Caco-2 (cell line): ENCODE results near the gene WWC2. TPM values are rescaled to one million over a fixed set of nuclear protein-coding genes. Genes with fewer than 3 reads are reported as not detected.

Experiments used
- BruUV-seq: library from RNA; stranded (reverse); fragments of 400-500 nt; replicated peaks from 2 replicates; lab custom pipeline; 2021; lab: Mats Ljungman, UMichigan
- CTCF ChIA-PET: fragments of 300-600 bp; sonication (Branson Sonifier 250); formaldehyde crosslinking; loops from one replicate; lab custom pipeline; 2022; ENCODE audit warnings: antibody characterized with exemption; lab: Charles Lee
- POLR2A ChIA-PET: fragments of 300-600 bp; sonication (Branson Sonifier 250); formaldehyde crosslinking; loops from one replicate; lab custom pipeline; 2022; ENCODE audit warnings: antibody characterized with exemption; lab: Charles Lee
- DNase-seq, 2 experiments: peaks; one replicate each; pipeline versions ENCODE4 v3.0.0 to v3.0.0-alpha.2; 2020 to 2022
- H3K27me3 ChIP-seq: replicated peaks from 2 replicates; pipeline ENCODE4 v1.6.0; 2011; ENCODE audit warnings: low read length; ENCODE audit not compliant: control insufficient read depth, insufficient read depth
- H3K36me3 ChIP-seq: 2 replicates; pipeline ENCODE4 v1.5.1; 2011; ENCODE audit warnings: low read length; ENCODE audit not compliant: control insufficient read depth, insufficient read depth
- H3K4me1 ChIP-seq: fragments of 250-450 bp; sonication (Bioruptor Pico); 2 replicates; pipeline ENCODE4 v1.5.1; 2020; ENCODE audit warnings: mild to moderate bottlenecking
- H3K4me3 ChIP-seq: 2 replicates; pipeline ENCODE4 v1.5.1; 2011; ENCODE audit warnings: low read depth, mild to moderate bottlenecking, control low read depth, low read length
- H3K9me3 ChIP-seq: fragments of 250-450 bp; sonication (Bioruptor Pico); 2 replicates; pipeline ENCODE4 v1.5.1; 2020; ENCODE audit warnings: mild to moderate bottlenecking, moderate library complexity
- H3K27ac Mint-ChIP-seq: one replicate; pipeline ENCODE4 v1.8.0; 2022; ENCODE audit warnings: mixed read lengths; ENCODE audit not compliant: unreplicated experiment
- H3K27me3 Mint-ChIP-seq: one replicate; pipeline ENCODE4 v1.8.0; 2022; ENCODE audit warnings: mixed read lengths; ENCODE audit not compliant: insufficient read depth, unreplicated experiment
- H3K36me3 Mint-ChIP-seq: one replicate; pipeline ENCODE4 v1.8.0; 2022; ENCODE audit warnings: mild to moderate bottlenecking, mixed read lengths; ENCODE audit not compliant: insufficient read depth, unreplicated experiment
- H3K4me1 Mint-ChIP-seq: one replicate; pipeline ENCODE4 v1.8.0; 2022; ENCODE audit warnings: low read depth, mixed read lengths; ENCODE audit not compliant: unreplicated experiment
- H3K4me3 Mint-ChIP-seq: one replicate; pipeline ENCODE4 v1.8.0; 2022; ENCODE audit warnings: mild to moderate bottlenecking, moderate library complexity, mixed read lengths; ENCODE audit not compliant: unreplicated experiment
- H3K9me3 Mint-ChIP-seq: one replicate; pipeline ENCODE4 v1.8.0; 2022; ENCODE audit warnings: mixed read lengths; ENCODE audit not compliant: unreplicated experiment
- intact Hi-C: fragments of 100-400 bp; cut with micrococcal nuclease; formaldehyde crosslinking; loops from one replicate; pipeline ENCODE4 v1.10.0; 2022; ENCODE audit not compliant: unreplicated experiment
- total RNA-seq: library from RNA; stranded (reverse); gene quantifications from 2 replicates; pipeline ENCODE4 v1.2.3, GENCODE V29; 2022
- TF ChIP-seq, protein P1 (sequence below), 2 experiments: fragments of 200-600 bp in 1 of 2; IDR thresholded peaks; 1 replicate in 1 of 2; 2 replicates in 1 of 2; pipeline versions ENCODE4 v1.5.1 to v1.8.0; 2011 to 2022; ENCODE audit warnings: antibody characterized with exemption in 1 of 2, control low read depth in 1 of 2, inconsistent platforms in 1 of 2, low read depth in 1 of 2, low read length in 1 of 2, mild to moderate bottlenecking in 1 of 2, moderate library complexity in 1 of 2; ENCODE audit not compliant: insufficient read depth in 1 of 2, severe bottlenecking in 1 of 2, unreplicated experiment in 1 of 2

Gene WWC2
- total RNA-seq, 1 experiment from 2014 or later: 126 TPM

DNA sequence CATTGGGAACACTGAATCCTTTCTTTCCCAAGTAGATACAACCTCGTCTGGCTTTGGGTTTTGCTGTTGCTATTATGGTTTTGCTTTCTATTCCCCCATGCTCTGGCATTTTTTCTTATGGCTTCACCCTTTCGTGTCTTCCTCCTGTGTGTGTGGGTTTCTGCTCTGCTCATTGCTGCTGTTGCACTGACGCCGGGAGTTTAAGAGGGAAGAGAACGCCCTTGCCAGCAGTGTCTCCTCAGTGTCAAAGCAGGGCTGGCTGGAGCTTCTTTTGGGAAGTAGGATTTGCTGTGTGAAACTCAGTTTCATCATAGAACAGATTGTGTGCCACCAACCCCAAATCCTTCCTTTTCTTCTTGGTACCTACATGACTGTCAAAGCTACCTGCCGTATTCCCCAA lies 157.3 kb downstream of the WWC2 start:
- H3K27ac Mint-ChIP-seq: no peak overlapping the region
- no peak for DNase-seq
- ChIA-PET CTCF (interaction anchor here (0.7 to 1.0 kb wide), 2 partner anchors 183 to 211 kb away, joined by 4 to 5 read pairs; no protein-coding TSS in a partner anchor), POLR2A (no interaction called here)
- Histone ChIP-seq H3K4me3 (no peak overlapping the region), H3K4me1 (peaks cover 44% of the 10 kb centered on the region), H3K9me3 (no peaks in the 10 kb centered on the region), H3K36me3 (peaks cover 7% of the 10 kb centered on the region; the same call in 1 of the 2 replicates), H3K27me3 (no peaks in the 10 kb centered on the region)
- H3K4me1 Mint-ChIP-seq: peaks cover 15% of the 10 kb centered on the region
- intact Hi-C loops: no loop called here
- no peaks in the 10 kb centered on the region for H3K9me3 Mint-ChIP-seq
- no peaks in the 10 kb centered on the region for H3K27me3 Mint-ChIP-seq
- TF ChIP-seq, protein P1, sequence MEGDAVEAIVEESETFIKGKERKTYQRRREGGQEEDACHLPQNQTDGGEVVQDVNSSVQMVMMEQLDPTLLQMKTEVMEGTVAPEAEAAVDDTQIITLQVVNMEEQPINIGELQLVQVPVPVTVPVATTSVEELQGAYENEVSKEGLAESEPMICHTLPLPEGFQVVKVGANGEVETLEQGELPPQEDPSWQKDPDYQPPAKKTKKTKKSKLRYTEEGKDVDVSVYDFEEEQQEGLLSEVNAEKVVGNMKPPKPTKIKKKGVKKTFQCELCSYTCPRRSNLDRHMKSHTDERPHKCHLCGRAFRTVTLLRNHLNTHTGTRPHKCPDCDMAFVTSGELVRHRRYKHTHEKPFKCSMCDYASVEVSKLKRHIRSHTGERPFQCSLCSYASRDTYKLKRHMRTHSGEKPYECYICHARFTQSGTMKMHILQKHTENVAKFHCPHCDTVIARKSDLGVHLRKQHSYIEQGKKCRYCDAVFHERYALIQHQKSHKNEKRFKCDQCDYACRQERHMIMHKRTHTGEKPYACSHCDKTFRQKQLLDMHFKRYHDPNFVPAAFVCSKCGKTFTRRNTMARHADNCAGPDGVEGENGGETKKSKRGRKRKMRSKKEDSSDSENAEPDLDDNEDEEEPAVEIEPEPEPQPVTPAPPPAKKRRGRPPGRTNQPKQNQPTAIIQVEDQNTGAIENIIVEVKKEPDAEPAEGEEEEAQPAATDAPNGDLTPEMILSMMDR (IDR thresholded peaks at IDR 0.05; ENCODE audit: insufficient read depth in 1 of 2, low read depth in 1 of 2, low read length in 1 of 2, severe bottlenecking in 1 of 2, unreplicated experiment in 1 of 2): no peak
- H3K36me3 Mint-ChIP-seq: peaks cover 80% of the 10 kb centered on the region
- no peak overlapping the region for H3K4me3 Mint-ChIP-seq
- no TSS peak for BruUV-seq

DNA sequence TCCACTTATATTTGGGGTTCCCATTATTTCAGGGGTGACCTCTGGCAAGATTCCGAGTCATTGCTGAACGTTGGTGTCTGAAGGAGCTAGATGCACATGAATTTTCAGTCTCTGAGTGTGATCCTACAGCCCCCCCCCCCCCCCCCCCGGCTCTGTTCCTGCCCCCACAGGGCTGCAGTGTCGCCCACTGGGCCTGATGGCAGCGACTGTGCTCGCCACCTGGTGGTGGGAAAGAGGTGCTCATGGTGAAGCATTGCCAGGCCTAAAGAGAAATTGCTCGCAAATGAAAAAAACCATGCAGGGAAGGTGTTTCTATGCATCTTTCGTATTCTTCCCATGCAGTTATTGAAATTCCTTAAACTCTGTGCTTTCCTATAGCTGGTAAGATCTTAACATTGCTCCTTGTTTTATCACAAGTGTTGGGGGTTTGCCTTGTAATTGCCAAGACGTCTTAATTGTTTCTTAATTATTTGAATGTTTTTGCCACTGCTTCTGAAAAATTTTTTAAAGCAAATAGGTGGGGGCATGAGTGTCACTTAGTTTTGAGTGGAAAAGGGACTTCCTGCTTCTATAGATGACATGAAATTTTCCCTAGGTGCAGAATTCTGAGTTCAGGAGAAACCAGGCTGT lies 157.8 kb downstream of the WWC2 start:
- peak; percentile 51 to 57 for DNase-seq

DNA sequence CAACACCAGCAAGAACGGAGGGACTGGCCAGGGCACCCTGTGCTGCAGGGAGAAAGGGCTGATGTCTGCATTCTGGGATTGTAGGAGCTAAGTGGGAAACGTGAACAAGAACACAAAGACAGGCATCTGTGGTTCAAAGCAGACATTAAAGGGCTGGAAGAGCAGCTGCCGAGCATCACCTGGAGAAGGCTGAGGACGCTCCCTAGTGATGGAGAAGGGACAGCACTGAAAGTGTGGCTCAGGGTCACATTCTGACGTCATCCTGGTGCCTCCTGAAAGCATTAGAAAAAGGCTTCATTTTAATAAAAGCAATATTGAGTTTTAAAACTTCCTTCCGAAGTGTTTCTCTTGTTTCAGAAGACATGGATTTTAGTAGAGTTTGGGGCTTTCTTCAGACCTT lies 158.8 kb downstream of the WWC2 start:
- DNase-seq: no peak
- H3K4me1 ChIP-seq: peaks cover 59% of the 10 kb centered on the region
- no peaks in the 10 kb centered on the region for H3K9me3 ChIP-seq
- POLR2A ChIA-PET: no interaction called here
- BruUV-seq: no TSS peak
- Mint-ChIP-seq H3K4me1 (peaks cover 15% of the 10 kb centered on the region), H3K9me3 (no peaks in the 10 kb centered on the region), H3K4me3 (no peak overlapping the region), H3K36me3 (peaks cover 81% of the 10 kb centered on the region), H3K27me3 (no peaks in the 10 kb centered on the region), H3K27ac (no peak overlapping the region)
- no peak overlapping the region for H3K4me3 ChIP-seq
- intact Hi-C loops: no loop called here
- TF ChIP-seq, protein P1 (IDR thresholded peaks at IDR 0.05; ENCODE audit: insufficient read depth in 1 of 2, low read depth in 1 of 2, low read length in 1 of 2, severe bottlenecking in 1 of 2, unreplicated experiment in 1 of 2): no peak
- peaks cover 6% of the 10 kb centered on the region; the same call in 1 of the 2 replicates for H3K36me3 ChIP-seq
- CTCF ChIA-PET: no interaction called here
- no peaks in the 10 kb centered on the region for H3K27me3 ChIP-seq

More for the DNA sequence above, 157.8 kb downstream of the WWC2 start:
- Mint-ChIP-seq H3K4me3 (no peak overlapping the region), H3K9me3 (no peaks in the 10 kb centered on the region), H3K4me1 (peaks cover 12% of the 10 kb centered on the region), H3K27ac (no peak overlapping the region), H3K36me3 (peaks cover 80% of the 10 kb centered on the region), H3K27me3 (no peaks in the 10 kb centered on the region)
- CTCF ChIA-PET: interaction anchor here (0.7 to 1.0 kb wide), 2 partner anchors 184 to 211 kb away, joined by 4 to 5 read pairs; no protein-coding TSS in a partner anchor
- Histone ChIP-seq H3K27me3 (no peaks in the 10 kb centered on the region), H3K9me3 (no peaks in the 10 kb centered on the region), H3K36me3 (peaks cover 7% of the 10 kb centered on the region; the same call in 1 of the 2 replicates), H3K4me1 (peaks cover 49% of the 10 kb centered on the region), H3K4me3 (no peak overlapping the region)
- BruUV-seq: no TSS peak
- TF ChIP-seq, protein P1 (IDR thresholded peaks at IDR 0.05; ENCODE audit: insufficient read depth in 1 of 2, low read depth in 1 of 2, low read length in 1 of 2, severe bottlenecking in 1 of 2, unreplicated experiment in 1 of 2): peak; percentile 66 to 73
- POLR2A ChIA-PET: no interaction called here
- intact Hi-C loops: no loop called here
